GM21423 (cell line): ENCODE results near the gene DSC3.
"Not testable (repeated sequence)": the region's sequence is repeated elsewhere in the genome, so short reads cannot be mapped to it uniquely, and the experiment has no call there.

Source experiments
- ATAC-seq: cut with Tn5 transposase; IDR thresholded peaks from one replicate; pipeline ENCODE4 v1.9.1; 2021; ENCODE audit warnings: mild to moderate bottlenecking, moderate library complexity; ENCODE audit not compliant: unreplicated experiment

Gene DSC3

DNA sequence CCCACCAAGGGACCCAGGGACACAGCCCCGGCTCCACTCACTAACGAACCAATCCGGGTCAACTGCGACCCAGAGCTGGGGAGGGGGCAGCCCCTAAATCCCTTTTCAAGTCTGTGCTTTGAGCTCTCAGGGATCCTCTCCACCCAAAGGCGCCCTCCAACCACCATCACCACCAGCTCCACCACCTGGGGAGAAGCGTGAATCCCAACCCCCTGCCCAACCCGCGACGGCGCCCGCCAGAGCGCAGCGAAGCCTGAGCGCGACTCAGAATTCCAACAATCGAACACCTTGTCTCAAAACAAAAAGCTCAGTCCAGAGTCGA, 497 bp downstream of the DSC3 start:
- ATAC-seq, result no peak

- no peak for ATAC-seq
Observed at GRCh38 chr18:31041271-31042083, 1.1 kb downstream of the DSC3 start.

GRCh38 chr18:31040686-31041270, 1.8 kb downstream of the DSC3 start:
- no peak for ATAC-seq

- no peak for ATAC-seq
Observed at GRCh38 chr18:31039426-31039825, 3.1 kb downstream of the DSC3 start.

GRCh38 chr18:31037686-31038085, 4.9 kb downstream of the DSC3 start:
- not testable (repeated sequence) for ATAC-seq

- no peak for ATAC-seq
Observed at GRCh38 chr18:31034541-31034940, 8.0 kb downstream of the DSC3 start.

DNA sequence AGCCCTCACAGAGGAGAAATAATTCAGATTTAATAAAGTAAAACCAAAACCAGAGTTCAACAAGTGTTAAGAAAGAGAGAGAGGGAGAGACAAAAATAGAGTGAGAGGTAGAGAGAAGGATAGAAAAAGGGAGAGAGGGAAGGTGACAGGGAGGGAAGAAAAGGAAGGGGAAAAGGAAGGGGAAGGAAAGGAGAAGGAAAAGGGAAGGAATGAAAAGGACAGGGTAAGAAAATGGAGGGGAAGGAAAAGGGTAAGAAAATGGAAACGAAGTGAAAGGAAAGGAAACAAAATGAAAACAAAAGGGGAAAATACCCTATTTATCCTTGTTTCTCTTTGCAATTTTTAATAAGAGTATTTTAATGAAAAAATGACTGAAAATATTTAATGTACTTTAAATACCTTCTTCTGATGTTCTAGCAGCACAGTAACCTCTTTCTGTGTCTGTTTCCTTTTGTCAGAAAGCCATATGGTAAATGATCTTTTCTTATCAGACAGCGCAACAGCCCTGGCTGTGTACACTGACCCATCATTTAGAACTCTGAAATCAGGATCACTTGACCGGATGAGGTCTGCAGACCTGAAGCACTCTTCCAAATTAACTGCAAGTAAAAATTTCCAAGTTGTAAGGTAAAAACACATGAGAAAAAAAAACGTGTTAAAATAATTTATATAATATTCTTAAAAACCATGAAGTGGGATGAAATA, 11.8 kb downstream of the DSC3 start:
- no peak for ATAC-seq

DNA sequence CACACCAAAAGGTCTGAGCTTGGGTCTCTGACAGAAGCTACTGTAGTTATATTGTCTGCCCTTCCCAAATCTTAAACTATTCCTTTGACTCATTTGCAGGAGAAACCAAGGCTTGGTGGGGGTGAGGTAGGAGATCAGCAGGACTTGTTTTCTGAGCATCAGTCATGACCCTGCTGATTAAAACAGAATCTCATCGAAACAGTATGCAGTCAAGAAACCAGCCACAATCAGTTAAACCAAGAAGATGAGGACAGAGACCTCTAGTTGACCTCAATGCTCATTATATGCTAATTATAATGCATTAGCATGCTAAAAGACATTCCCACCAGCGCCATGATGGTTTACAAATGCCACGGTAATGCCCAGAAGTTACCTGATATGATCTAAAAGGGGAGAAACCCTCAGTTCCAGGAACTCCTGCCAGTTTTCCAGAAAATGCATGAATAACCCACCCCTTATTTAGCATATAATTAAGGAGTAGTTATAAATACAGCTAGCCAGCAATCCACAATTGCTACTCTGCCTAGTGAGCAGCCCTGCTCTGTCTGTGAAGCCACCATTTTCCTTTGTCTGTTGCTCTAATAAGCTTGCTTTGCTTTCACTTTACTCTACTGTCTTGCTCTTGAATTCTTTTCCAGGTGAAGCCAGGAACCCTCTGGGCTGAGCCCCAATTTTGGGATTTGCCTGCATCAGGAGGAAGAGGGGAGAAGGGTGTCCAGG, 26.7 kb downstream of the DSC3 start:
- no peak for ATAC-seq

DNA sequence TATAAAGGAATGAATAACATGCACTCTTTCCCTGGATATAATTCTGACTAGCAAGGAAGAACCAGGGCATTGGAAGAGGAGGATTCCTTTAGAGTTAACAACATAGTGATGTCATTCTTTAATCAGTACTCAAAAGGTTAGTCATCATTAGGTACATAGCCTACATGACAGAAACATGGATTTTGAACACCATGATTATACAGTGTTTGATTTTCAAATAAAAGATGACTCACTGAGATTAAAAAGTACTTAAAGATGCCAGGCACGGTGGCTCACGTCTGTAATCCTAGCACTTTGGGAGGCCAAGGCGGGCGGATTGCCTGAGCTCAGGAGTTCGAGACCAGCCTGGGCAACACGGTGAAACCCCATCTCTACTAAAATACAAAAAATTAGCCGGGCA, 31.1 kb downstream of the DSC3 start:
- ATAC-seq, result not testable (repeated sequence)

DNA sequence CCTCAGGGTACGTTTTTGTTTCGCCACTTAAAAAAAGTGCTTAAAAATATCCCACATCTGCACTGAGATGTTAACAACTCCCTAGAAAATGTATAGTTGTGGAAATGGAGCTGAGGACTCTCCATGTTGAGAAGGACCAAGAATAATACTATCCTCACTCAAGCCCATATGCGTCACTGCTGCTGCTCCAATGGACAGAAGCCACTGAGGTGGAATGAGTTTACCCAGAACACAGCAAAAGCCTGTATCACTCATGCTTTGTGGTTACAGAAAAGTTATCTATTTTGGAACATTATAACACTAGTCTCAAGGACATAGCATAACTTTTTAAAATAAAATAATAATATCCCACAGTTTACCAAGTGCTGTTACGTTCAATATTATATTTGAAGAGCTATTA, 31.9 kb downstream of the DSC3 start:
- no peak for ATAC-seq

- ATAC-seq, result no peak
Observed at GRCh38 chr18:30999887-31000628, 42.5 kb downstream of the DSC3 start.

GRCh38 chr18:30999186-30999585, 43.4 kb downstream of the DSC3 start:
- ATAC-seq, result no peak

- no peak for ATAC-seq
Observed at GRCh38 chr18:30997223-30997622, 45.3 kb downstream of the DSC3 start.

DNA sequence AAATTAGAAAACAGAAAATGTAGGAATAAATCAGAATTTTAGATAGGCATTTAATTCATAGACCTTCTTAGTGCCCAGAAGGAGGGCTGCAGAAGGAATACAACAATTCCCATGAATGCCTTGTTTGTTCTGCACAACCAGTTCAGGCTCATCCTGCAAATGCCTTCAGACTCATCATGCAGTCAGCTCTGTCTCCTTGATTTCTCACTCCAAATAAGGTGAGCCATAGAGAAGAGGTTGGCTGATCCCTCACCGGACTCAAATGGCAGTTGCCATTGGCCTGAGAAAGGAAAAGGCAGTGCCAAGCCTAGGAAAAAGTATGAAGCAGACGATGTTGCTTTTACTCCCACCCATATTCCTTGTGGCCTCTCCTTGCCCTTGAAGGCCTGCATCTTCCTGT, 50.3 kb downstream of the DSC3 start:
- no peak for ATAC-seq

GRCh38 chr18:30991397-30991796, 51.1 kb downstream of the DSC3 start:
- ATAC-seq, result no peak

DNA sequence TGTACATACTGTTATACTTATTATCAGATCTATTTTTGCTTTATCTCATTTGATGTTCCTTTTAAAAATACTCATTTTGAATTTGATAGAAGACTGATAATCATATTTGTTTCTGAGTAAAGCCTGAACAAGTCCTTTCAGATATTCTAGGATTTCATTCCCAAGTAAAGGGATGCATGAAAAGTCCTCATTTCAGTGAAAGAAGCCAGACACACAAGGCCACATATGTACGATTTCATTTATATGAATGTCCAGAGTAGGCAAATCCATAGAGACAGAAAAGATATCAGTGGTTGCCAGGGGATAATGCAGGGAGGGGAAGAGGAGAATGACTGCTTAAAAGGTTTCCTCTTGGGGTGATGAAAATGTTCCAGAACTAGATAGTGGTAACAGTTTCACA, 53.4 kb downstream of the DSC3 start:
- no peak for ATAC-seq

DNA sequence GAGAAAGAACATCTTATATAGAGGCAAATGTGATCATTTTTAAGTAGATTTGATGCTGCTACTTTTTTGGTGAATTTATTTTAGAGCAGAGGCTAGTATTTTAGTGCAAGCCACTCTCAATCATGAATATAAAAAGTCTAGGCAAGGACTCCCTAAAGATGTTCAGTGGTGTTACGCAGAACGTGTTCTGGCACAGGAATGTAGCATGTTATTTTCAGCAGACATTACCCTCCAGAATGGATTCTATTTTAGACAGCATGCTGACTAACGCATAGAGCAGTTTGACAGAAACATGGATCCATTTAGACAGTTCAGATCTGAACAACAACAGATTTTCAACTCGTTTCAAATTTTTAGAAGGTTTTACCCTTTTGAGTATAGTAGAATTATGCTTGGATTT, 54.1 kb downstream of the DSC3 start:
- ATAC-seq, result no peak

DNA sequence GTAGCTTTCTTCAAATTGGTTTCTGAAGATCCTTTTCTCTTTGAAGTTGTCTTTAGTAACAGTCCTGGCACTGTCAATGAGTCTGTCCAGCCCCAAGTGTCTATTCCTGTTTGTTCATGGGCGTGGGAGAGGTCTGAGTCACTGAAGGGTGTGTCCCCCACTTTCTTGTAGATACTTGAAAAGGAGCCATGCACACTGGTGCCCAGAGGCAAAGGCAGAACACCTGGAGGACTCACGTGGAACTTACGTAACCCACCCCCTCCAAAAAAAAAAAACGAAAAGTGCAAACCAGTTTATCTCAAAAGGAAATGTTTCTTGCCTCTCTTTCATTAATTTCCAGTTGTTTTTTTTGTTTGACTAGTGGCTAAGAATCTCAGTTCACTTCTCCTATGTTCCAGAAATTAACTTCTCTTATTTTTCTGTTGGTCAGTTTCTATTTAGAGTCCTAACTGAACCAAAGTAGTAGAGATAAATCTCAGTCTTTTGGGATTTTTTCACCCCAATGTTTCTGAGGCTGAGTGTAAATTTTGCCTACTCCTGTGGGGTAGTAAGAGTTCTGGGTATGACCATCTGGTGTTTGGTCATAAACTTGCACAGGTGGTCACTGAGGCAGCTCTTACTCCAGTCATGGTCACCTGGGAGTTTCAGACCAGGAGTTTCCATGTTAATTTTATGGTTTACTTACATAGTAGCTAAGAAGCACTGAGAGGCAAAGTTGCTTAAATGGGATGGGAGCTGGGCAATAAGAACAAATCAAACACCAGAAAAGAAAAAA, 54.9 kb downstream of the DSC3 start:
- ATAC-seq, result no peak

- ATAC-seq, result no peak
Observed at GRCh38 chr18:30985753-30986152, 56.8 kb downstream of the DSC3 start.
